GM06990 (cell line): ENCODE results near the gene RBM33.
"Not testable (repeated sequence)": the region's sequence is repeated elsewhere in the genome, so short reads cannot be mapped to it uniquely, and the experiment has no call there.

Experiments
- DNase-seq: peaks from one replicate; pipeline ENCODE4 v3.0.0-alpha.2; 2011; ENCODE audit not compliant: insufficient read length; ENCODE audit errors: extremely low read depth
- H3K27me3 ChIP-seq: replicated peaks from 2 replicates; pipeline ENCODE4 v1.6.0; 2011; ENCODE audit warnings: low read length; ENCODE audit not compliant: control insufficient read depth, insufficient read depth
- H3K36me3 ChIP-seq: 2 replicates; pipeline ENCODE4 v1.5.1; 2011; ENCODE audit warnings: low read length; ENCODE audit not compliant: control insufficient read depth, insufficient read depth
- H3K4me3 ChIP-seq: replicated peaks from 2 replicates; pipeline ENCODE4 v1.5.1; 2011; ENCODE audit warnings: low read depth, mild to moderate bottlenecking, control low read depth, low read length
- CTCF ChIP-seq: IDR thresholded peaks from 2 replicates; pipeline ENCODE4 v1.5.1; 2011; ENCODE audit warnings: low read length, control low read depth, mild to moderate bottlenecking, inconsistent platforms; ENCODE audit not compliant: insufficient read depth, poor library complexity, severe bottlenecking

RBM33 gene

DNA sequence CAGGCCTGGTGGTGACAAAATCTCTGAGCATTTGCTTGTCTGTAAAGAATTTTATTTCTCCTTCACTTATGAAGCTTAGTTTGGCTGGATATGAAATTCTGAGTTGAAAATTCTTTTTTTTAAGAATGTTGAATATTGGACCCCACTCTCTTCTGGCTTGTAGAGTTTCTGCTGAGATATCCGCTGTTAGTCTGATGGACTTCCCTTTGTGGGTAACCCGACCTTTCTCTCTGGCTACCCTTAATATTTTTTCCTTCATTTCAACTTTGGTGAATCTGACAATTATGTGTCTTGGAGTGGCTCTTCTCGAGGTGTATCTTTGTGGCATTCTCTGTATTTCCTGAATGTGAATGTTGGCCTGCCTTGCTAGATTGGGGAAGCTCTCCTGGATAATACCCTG is 46.2 kb downstream of the RBM33 start:
- DNase-seq, H3K27me3 ChIP-seq, H3K36me3 ChIP-seq, H3K4me3 ChIP-seq: not testable (repeated sequence)

DNA sequence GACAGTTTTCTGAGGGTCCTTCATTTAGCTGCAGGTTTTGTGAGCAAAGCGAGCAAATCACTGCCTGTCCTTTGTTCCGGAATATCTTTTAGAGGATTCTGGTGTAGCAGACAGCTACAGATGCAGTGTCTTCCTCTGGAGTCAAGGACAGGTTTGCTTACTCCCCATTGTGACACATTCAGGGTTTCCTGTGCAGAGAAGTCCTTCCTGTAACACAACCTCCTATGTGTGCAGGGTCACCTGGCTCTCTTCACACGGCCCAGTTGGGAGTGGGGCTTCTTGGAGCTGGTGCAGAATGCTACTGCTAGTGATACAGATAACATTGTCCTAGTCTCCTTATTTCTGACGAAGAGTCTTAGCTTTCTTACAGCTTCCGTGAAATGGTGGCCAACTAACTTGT is 47.9 kb downstream of the RBM33 start:
- H3K36me3 ChIP-seq: no peaks in the 10 kb centered on the region
- H3K4me3 ChIP-seq: no peak overlapping the region
- no peak for DNase-seq
- H3K27me3 ChIP-seq: no peaks in the 10 kb centered on the region
- TF ChIP-seq CTCF: no peak

DNA sequence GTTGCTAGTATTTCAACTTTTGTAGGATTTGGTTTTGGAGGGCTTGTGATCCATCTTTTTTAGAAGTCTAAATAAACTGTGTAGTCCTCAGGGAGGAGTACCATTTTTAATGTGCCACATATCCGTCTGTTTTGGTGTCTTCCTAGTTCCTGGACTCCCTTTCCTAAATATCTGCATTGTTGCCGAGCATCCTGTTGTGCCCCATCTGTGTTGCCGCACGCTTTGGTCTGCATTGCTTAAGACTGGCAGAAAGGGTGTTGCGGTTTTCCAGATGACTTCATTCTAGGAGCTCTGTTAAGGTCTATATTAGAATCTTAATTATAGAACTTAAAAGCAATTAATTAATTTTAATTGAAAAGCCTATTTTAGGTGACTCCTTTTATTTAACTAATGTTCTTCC is 49.4 kb downstream of the RBM33 start:
- DNase-seq: no peak
- no peaks in the 10 kb centered on the region for H3K36me3 ChIP-seq
- no peaks in the 10 kb centered on the region for H3K27me3 ChIP-seq
- TF ChIP-seq CTCF: no peak
- H3K4me3 ChIP-seq: no peak overlapping the region

DNA sequence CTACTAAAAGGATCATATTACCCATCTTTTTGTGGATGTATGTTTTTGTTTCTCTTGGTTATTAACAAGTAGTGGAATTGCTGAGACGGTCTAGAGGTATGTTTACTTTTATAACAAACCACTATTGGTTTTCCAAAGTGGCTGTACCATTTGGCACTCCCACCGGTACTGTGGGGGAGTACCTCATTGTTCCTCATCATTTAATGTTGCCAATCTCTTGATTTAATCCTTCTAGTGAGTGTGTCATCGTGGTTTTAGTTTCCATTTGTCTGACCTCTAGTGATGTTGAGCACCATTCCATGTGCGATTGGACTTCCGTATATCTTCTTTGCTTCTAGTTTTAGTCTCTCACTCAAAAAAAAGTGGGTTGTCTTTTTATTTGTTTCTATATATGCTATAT is 50.4 kb downstream of the RBM33 start:
- H3K27me3 ChIP-seq: no peaks in the 10 kb centered on the region
- no peak overlapping the region for H3K4me3 ChIP-seq
- no peak for TF ChIP-seq CTCF
- H3K36me3 ChIP-seq: no peaks in the 10 kb centered on the region; the same call in 1 of the 2 replicates
- DNase-seq: no peak

DNA sequence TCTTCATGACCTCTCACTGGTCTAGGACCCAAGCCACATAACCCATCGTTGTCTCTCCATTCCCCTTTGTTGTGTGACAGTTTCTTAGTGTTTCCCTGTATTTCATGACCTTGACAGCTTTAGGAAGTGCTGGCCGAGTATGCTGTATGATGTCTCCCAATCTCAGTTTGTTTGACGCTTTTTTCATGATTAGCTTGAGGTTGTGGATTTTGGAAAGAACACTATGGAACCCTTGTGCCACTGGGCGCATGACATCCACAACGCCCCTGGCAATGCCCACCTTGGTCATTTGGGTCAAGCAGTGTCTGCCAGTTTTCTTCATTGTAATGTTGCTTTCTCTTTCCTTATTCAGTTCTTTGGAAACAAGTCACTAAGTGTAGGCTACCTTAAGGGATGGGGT is 52.3 kb downstream of the RBM33 start:
- TF ChIP-seq CTCF: no peak
- Histone ChIP-seq H3K4me3 (no peak overlapping the region), H3K27me3 (no peaks in the 10 kb centered on the region), H3K36me3 (no peaks in the 10 kb centered on the region; the same call in 1 of the 2 replicates)
- DNase-seq: no peak

DNA sequence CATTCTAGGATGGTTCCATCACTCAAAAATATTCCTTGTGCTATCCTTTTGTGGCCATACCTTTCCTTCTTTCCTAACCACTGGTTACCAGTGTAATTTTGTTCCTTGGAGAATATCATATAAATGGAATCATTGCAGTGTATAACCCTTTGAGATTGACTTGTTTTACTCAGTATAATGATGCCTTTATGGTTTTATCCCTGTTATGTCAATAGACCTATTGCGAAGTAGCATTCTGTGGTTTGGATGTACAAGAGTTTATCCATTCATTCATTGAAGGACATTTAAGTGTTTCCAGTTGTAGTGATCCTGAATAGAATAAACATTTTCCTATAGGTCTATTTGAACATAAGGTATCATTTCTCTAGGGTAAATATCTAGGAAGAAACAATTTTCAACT is 54.2 kb downstream of the RBM33 start:
- DNase-seq: no peak
- no peak for TF ChIP-seq CTCF
- Histone ChIP-seq H3K27me3 (no peaks in the 10 kb centered on the region), H3K4me3 (no peak overlapping the region), H3K36me3 (peaks cover 5% of the 10 kb centered on the region)
